Pons (tissue), 1 donor: Measurements from ENCODE around the gene NAT16.
A peak's percentile ranks its signal among the peaks of the same experiment; 100 is the strongest.

Experiments used
- DNase-seq: peaks from one replicate; pipeline ENCODE4 v3.0.0-alpha.2; 2016; ENCODE audit warnings: low spot score

Gene NAT16

DNA sequence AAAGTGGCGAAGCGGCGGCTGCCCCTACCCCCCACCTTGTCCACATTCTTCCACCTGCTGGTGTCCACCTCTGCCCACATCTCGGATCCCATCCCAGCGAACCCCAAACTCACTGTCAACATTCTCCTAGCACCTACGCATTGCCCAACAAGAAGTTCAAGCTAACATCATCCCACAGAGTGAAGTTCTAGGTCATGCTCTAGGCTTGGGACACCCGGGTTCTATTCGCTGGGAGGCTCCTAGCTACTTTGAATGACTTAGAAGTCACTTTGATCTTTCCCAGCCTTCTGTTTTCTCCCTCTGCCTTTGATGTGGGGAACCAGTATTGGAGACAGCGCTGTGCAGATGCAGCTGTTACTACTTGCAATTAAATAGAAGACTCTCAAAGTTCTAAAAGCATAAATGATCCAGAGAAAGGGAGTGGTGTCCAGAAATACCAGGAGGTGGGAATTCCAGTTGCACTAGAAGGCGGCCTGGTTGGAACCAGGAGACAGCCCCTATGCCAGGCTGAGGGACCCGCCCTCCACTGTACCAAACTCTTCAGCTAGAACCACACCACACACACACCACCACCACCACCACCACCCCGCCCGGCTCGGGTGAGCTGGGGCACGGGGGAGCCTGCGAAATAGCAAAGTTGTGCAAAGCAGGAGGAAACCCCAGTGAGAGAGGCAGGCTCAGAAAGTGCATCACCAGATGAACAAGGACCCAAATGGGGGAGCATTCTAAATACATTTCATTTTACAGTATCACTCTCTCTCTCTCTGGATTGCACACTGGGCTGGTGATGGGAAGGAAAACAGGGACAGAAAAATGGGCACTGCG, 9.3 kb downstream of the NAT16 start:
- no peak for DNase-seq

DNA sequence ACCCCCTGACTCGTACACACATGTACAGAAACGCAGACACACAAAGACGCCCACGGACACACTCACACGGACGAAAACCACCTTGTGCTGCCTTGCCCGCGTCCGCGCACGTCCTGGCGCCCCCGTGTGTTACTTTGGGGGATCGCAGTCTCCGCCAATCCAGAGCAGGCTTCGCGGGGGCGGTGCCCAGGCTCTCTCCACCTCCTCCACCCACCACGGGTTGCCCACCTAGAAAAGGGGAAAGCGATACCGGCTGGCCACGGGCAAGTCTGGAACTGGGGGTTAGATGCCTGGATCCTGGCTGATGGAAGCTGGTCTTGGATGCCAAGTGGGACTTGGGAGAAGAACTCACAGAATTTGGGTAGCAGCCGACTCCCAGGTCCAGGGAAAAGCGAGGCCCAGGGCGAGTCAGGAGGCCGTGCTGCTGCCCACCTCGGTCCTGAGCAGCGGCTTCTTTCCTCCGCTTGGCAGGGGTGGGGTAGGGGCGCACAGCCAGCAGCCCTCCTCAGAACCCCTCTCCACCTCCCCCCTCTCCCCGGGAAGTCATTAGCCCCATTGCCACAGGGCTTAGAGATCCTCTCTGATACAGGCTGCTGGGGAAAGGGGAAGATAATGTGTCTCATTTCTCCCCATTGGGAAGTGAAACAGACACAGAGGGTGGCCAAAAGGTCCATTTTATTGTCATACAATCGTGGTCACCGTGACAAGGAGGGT, 10.1 kb downstream of the NAT16 start:
- no peak for DNase-seq

DNA sequence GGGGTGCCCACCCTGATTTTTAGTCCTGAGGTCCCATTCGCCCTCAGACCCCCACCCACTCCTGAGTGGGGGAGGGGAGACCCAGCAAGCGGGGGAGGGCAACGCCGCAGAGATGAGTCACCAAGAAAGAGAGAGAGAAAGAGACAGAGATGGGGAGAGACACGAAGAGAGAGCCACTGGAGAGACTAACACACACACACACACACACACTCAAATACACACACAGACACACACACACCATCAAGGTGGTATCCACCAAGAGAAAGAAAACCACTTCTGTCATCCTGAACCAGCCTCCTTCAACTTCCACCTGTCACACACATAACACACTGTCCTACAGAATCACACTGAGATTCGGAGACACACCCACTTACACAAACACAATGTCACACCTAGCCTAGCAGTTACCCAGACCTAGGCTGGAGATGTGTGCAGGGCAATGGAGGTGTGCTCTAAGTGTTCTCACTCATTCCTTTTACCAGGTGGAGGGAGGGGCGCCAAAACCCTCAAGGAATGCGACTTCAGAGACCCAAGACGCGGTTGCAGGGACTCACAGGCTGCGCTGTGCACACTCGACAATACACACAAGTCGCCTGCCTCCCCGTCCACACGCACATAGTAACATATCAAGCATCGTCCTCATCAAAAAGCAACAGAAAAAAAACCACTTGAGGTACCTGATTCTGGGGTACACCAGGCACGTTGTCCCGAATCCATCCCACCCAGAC, 10.8 kb downstream of the NAT16 start:
- no peak for DNase-seq

GRCh38 chr7:101168412-101169049, 11.6 kb downstream of the NAT16 start:
- no peak for DNase-seq

GRCh38 chr7:101167645-101168411, 12.3 kb downstream of the NAT16 start:
- DNase-seq: no peak

GRCh38 chr7:101166909-101167644, 13.0 kb downstream of the NAT16 start:
- DNase-seq: no peak

- no peak for DNase-seq
Measured at GRCh38 chr7:101166648-101166908, 13.5 kb downstream of the NAT16 start.

GRCh38 chr7:101165958-101166647, 14.0 kb downstream of the NAT16 start:
- no peak for DNase-seq

DNA sequence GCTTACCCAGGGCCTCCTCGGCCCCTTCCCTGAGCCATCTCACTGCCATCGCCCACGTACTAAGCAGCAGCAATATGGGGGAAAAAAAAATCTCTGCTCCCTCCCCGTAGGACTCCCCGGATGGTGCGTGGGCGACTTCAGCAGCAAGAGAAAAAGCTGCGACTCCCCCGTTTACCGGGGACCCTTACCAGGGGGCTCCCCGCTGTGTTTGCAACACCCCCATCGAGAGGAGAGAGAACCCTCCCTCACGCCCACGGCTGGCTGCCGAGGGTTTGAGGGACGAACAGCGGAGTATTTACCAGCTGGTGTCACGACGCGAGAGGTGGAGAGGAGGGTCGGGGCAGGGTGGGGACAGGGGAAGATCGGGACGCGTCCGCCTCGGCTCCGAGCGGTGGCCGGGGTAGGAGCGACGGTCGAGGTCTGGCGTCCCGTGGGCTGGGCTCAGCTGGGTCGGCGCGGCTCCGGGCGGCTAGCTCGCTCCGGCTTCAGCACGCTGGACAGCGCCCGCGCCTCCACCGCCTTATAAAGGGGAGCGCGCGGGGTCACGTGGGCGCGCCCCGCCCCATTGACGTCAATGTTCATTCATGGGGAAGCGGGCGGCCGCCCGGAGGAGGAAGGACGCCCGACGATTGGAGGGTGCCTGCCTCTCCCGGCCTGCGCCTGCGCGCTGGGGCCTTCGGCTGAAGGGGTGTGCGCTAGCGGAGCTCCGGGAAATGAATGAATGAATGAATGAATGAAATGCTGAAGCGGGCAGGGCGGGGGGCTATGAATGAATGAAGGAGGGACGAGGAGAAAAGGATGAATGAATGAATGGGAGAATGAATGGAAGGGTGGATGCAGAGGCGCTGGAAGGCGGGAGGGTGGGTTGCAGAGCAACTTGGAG, 14.8 kb downstream of the NAT16 start, which contains the start of gene VGF:
VGF (minus strand) TSS at position 495 of the 883 bp plus-strand sequence. CDS start 726 bp downstream, outside the sequence.
- peak; percentile 83 for DNase-seq

- no peak for DNase-seq
Measured at GRCh38 chr7:101164071-101164840, 15.8 kb downstream of the NAT16 start.

DNA sequence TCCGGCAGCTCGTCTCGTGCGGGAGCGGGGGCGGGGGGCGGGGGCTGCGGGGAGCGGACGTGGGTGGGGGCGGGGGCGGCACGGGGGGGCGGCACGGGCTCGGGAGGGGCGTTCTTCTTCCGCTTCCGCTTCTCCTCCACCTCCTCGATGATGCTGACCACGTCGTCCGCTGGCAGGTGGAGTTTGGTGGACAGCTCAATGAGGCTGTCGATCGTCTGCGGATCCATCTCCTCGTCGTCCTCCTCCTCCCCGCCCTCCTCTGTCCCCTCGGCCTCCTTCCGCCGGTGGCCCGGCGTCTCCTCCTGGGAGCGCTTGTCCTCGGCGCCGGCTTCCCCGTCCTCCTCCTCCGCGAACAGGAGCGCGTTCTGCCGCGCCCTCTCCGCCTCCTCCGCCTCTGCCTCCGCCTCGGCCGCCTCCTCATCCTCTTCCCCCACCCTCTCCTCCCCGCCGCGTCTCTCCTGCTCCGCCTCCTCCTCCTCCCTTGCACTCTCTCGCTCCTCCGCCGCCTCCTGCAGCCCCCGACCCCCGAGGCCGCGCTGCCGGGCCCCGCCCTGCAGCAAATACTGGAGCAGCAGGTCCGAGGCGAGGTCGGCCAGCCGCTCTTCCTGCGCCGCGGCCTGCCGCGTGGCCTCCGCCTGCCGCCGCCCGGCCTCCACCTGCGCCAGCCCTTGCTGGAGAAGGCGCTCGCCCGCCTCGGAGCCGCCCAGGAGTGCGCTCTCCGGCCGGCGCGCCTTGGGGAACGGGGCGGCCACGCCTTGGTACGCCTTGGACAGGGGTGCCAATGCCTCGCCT, 16.6 kb downstream of the NAT16 start:
- no peak for DNase-seq

DNA sequence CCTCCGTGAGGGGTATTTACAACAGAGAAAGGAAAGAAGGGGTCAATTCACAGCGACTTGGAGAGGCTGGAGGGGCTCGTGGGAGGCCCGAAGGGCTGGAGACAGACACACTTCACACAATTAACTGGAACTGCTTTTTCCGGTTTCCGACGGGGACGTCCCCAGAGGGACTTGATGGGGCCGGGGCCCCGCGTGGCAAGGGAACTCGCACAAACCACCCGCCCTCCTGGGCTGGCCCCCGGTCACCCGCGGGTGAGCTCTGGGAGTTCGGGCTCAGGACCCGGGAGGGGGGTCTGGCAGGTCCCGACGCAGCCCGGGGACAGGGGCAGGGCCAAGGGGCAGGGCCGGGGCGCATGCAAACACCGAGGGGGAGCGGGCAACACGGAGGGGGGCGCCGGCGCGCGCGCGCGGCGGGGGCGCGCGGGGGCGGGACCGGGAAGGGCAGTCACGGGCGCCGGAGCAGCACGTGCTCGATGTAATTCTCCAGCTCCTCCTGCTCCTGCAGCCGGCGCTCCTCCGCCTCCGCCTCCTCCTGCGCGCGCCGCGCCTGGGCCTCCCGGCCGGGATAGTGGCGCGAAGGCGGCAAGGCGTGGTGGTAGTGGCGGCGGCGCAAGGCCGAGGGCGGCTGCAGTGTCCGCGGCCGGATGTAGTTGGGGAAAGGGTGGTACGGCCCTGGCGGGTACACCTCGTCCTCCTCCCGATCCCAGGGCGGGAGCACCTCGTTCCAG, 17.4 kb downstream of the NAT16 start:
- DNase-seq: no peak

DNA sequence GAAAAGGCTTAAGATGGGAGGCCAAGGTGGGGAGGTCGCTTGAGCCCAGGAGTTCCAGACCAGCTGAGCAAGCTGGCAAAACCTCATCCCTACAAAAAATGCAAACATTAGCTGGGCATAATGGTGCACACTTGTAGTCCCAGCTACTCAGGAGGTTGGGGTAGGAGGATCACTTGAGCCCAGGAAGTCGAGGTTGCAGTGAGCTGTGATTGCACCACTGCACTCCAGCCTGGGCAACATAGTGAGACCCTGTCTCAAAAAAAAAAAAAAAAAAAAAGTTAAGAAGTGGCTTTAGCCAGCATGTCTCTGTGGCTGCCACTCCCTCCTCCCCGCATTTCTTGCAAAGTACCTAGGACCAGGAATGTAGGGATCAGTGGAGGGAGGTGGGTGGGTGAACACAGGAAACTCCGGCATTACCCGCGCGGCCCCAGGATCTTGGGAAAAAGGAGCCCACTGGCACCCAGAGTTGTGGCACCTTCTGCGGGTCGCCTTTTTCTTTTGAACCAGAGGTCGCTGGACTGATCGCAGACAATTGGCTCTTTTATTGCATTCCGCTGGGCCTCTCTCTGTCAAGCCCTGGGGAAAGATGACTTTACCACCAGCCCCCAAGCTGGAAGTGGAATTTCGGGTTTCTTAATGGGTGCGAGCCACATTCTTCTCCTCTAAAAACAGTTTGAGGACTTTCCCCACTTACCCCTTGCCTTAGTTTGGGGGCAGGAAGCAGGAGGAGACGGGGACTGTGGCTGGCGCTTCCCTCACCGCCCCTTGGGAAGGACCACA, 18.2 kb downstream of the NAT16 start:
- DNase-seq: no peak

DNA sequence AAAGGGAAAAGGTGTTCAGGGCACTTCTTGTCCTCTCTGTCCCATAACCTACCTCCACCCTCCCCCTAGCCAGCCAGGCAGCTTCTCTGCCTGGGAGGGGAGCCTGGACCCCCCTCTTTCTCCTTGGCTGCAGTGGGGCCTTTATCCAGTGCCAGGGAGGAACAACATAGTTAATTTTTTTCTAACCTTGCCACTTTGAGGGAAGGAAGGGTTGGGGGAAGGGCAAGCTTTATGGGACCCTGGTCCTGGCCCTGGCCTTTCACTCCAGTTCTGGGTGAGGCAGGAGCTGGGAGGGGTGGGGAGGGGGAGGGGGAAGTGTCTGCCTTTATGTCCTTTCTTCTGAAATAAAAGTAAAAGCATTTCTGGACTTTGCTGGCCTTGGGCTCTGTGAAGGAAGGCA, 19.2 kb downstream of the NAT16 start:
- no peak for DNase-seq

- no peak for DNase-seq
Measured at GRCh38 chr7:101159696-101160674, 20.1 kb downstream of the NAT16 start.
